Fibroblast of the aortic adventitia (primary cell): ENCODE data around the gene DLG5. TPM values are rescaled to one million over a fixed set of nuclear protein-coding genes. Genes with fewer than 3 reads are reported as not detected.

Experiments
- DNase-seq: peaks from one replicate; pipeline ENCODE4 v3.0.0-alpha.2; 2010; ENCODE audit warnings: low read depth
- H3K4me3 ChIP-seq: 2 replicates; pipeline ENCODE4 v1.5.1; 2011; ENCODE audit warnings: low read depth, mild to moderate bottlenecking, control low read depth, low read length, moderate library complexity
- CTCF ChIP-seq: IDR thresholded peaks from 2 replicates; pipeline ENCODE4 v1.5.1; 2011; ENCODE audit warnings: mild to moderate bottlenecking, low read length, control low read depth, inconsistent platforms; ENCODE audit not compliant: insufficient read depth
- total RNA-seq: library from RNA; depleted of rRNA; stranded (reverse); fragments of >200 nt; gene quantifications from 2 replicates; pipeline ENCODE4 v1.2.3, GENCODE V29; 2012; ENCODE audit warnings: low replicate concordance

The DLG5 gene
- total RNA-seq, 1 donor: 42.7 TPM

GRCh38 chr10:77806511-77807157 is 119.9 kb downstream of the DLG5 start:
- TF ChIP-seq CTCF: no peak
- no peak for DNase-seq
- H3K4me3 ChIP-seq: no peak overlapping the region

GRCh38 chr10:77805676-77806075 is 120.9 kb downstream of the DLG5 start:
- no peak overlapping the region for H3K4me3 ChIP-seq
- no peak for DNase-seq
- TF ChIP-seq CTCF: no peak

- no peak overlapping the region for H3K4me3 ChIP-seq
- no peak for TF ChIP-seq CTCF
- DNase-seq: no peak
Measured at GRCh38 chr10:77804371-77804770, 122.2 kb downstream of the DLG5 start.

GRCh38 chr10:77801474-77802161 is 124.9 kb downstream of the DLG5 start:
- no peak for TF ChIP-seq CTCF
- no peak overlapping the region for H3K4me3 ChIP-seq
- peak; percentile 12 for DNase-seq

GRCh38 chr10:77800738-77801266 is 125.8 kb downstream of the DLG5 start:
- no peak for DNase-seq
- no peak overlapping the region for H3K4me3 ChIP-seq
- TF ChIP-seq CTCF: no peak

GRCh38 chr10:77800320-77800719 is 126.2 kb downstream of the DLG5 start:
- TF ChIP-seq CTCF: no peak
- DNase-seq: no peak
- no peak overlapping the region for H3K4me3 ChIP-seq
